HG03139 (cell line): Measurements from ENCODE around the gene WSB2.
A peak's percentile ranks its signal among the peaks of the same experiment; 100 is the strongest.
"Not testable (repeated sequence)": the region's sequence is repeated elsewhere in the genome, so short reads cannot be mapped to it uniquely, and the experiment has no call there.

Experiments used
- ATAC-seq: cut with Tn5 transposase; IDR thresholded peaks from one replicate; pipeline ENCODE4 v1.9.1; 2021; ENCODE audit not compliant: unreplicated experiment

Gene WSB2

GRCh38 chr12:118036672-118037411 is 24.1 kb downstream of the WSB2 start:
- no peak for ATAC-seq

- ATAC-seq, result peak; percentile 82
Observed at GRCh38 chr12:118035190-118036041, 25.6 kb downstream of the WSB2 start.

- no peak for ATAC-seq
Observed at GRCh38 chr12:118034429-118035189, 26.4 kb downstream of the WSB2 start.

GRCh38 chr12:118033902-118034301 is 27.1 kb downstream of the WSB2 start:
- no peak for ATAC-seq

- no peak for ATAC-seq
Observed at GRCh38 chr12:118033323-118033722, 27.7 kb downstream of the WSB2 start.

GRCh38 chr12:118032188-118032587 is 28.8 kb downstream of the WSB2 start:
- no peak for ATAC-seq

GRCh38 chr12:118029166-118029565 is 31.8 kb downstream of the WSB2 start:
- ATAC-seq, result no peak

- no peak for ATAC-seq
Observed at GRCh38 chr12:118025168-118025567, 35.8 kb downstream of the WSB2 start.

GRCh38 chr12:118023301-118023860 is 37.6 kb downstream of the WSB2 start:
- no peak for ATAC-seq

GRCh38 chr12:118022728-118023109 is 38.3 kb downstream of the WSB2 start:
- ATAC-seq, result no peak

GRCh38 chr12:118022097-118022727 is 38.8 kb downstream of the WSB2 start:
- not testable (repeated sequence) for ATAC-seq

- ATAC-seq, result no peak
Observed at GRCh38 chr12:118020036-118020435, 40.9 kb downstream of the WSB2 start.

- ATAC-seq, result no peak
Observed at GRCh38 chr12:118017926-118018325, 43.1 kb downstream of the WSB2 start.

GRCh38 chr12:118016424-118017264 is 44.3 kb downstream of the WSB2 start, which contains the start of gene RFC5:
Gene RFC5 (plus strand): TSS chr12:118016703. CDS start chr12:118016828, 125 bp downstream.
- ATAC-seq, result peak; percentile 99

- no peak for ATAC-seq
Observed at GRCh38 chr12:118015944-118016343, 45.0 kb downstream of the WSB2 start.

- ATAC-seq, result no peak
Observed at GRCh38 chr12:118015306-118015705, 45.7 kb downstream of the WSB2 start.

- no peak for ATAC-seq
Observed at GRCh38 chr12:118013283-118013682, 47.7 kb downstream of the WSB2 start.

- ATAC-seq, result no peak
Observed at GRCh38 chr12:118011961-118012360, 49.0 kb downstream of the WSB2 start.

GRCh38 chr12:118011377-118011776 is 49.6 kb downstream of the WSB2 start:
- ATAC-seq, result no peak

- ATAC-seq, result no peak
Observed at GRCh38 chr12:118010903-118011302, 50.1 kb downstream of the WSB2 start.
